ENCODE data around the gene NAPA. TPM values are rescaled to one million over a fixed set of nuclear protein-coding genes. Genes with fewer than 3 reads are reported as not detected.
"Not testable (repeated sequence)": the region's sequence is repeated elsewhere in the genome, so short reads cannot be mapped to it uniquely, and the experiment has no call there.

Gene NAPA
- total RNA-seq, 1 donor from 2014 or later, result 54.7 TPM

DNA sequence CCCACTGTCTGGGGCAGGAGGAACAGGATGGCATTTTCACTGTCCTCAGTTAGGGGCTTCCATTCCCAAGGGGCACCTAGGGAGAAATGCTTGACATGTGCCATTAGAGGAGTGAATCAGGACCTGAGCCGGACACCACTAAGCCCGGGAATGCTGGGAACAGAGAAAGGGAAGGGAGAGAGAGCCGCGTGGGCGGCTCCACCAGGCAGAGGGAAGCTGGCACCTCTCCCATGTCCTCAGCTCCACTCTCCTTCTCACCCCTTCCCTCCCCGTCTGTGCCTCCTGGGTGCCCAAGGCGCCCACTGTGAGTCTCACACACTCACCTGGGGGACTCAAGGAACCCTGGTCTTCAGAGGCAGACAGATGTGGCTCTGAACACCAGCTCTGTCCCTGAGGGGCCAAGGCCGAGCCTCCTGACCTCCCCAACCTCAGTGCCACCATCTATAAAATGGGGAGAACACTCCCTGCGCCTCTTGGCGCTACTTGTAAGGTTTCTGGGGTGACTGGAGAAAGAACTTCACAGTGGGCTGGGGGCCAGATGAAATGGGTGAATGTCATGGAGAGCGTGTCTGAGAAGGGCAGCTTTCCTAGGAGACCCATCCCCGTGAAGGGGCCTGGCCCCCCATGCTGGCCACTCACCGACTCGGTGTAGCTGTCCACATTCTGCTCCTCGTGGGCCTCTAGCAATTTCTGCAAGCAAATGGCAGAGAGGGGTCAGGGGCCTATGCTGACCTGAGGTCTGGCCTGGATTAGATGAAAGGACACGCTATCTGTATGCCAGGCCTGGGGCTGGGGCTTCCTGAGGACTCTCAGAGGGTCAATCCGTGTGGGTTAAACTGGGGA, 25.6 kb downstream of the NAPA start:
- H3K4me3 Mint-ChIP-seq, result no peak overlapping the region
- no peak overlapping the region for H3K27ac Mint-ChIP-seq
- H3K4me1 Mint-ChIP-seq, result peaks cover 3% of the 10 kb centered on the region
- TF ChIP-seq, protein P1, sequence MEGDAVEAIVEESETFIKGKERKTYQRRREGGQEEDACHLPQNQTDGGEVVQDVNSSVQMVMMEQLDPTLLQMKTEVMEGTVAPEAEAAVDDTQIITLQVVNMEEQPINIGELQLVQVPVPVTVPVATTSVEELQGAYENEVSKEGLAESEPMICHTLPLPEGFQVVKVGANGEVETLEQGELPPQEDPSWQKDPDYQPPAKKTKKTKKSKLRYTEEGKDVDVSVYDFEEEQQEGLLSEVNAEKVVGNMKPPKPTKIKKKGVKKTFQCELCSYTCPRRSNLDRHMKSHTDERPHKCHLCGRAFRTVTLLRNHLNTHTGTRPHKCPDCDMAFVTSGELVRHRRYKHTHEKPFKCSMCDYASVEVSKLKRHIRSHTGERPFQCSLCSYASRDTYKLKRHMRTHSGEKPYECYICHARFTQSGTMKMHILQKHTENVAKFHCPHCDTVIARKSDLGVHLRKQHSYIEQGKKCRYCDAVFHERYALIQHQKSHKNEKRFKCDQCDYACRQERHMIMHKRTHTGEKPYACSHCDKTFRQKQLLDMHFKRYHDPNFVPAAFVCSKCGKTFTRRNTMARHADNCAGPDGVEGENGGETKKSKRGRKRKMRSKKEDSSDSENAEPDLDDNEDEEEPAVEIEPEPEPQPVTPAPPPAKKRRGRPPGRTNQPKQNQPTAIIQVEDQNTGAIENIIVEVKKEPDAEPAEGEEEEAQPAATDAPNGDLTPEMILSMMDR (IDR thresholded peaks at IDR 0.05; ENCODE audit: unreplicated experiment), result no peak
- no peak for DNase-seq (ENCODE audit: low spot score in 2 of 2, unreplicated experiment in 2 of 2)
- no peaks in the 10 kb centered on the region for H3K9me3 Mint-ChIP-seq
- H3K36me3 Mint-ChIP-seq, result peaks cover 3% of the 10 kb centered on the region
- no peaks in the 10 kb centered on the region for H3K27me3 Mint-ChIP-seq (ENCODE audit: low read depth)

DNA sequence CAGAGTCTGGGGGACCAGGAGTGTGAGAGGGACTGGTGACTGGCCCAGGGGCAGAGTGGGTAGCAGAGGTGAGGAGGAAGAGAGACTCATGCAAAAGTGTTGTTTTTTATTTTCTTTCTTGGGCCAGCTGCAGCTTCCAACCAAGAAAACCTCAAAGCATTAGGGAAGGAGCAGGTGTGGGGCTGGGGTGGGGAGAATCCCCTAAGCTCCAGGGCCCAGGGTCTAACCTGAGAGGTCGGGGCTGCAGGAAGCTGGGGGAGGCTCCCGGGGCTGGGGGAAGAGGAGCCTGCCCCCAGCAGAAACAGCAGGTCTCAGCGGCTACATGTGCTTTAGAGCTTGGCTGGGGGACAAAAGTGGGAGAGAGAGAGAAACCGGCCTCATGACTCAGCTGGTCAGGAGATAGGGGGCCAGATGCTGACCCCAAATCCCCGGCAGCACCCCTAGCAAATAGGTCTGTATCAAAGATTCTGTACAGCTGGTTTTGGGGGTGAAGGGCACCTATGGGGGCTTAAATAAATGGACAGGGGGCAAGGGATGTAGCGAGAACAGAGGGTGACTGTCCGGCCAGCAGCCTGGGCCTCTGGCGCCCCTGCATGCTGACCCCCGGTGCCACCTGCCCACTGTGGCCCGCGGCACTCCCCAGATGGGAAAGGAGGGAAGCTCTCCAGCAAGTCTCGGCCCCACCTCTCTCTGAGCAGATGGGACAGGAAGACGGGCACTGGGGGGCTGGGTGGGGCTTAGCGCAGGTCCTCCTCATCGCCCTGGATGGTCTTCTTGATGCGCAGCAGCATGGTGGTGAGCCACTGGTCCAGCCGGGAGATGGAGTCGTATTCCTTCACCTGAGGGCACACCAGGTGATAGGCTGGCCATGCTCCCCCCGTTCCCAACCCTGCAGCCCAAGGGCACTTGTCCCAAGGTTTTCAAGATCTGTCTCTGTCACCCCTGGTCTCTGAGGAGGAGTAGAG, 27.0 kb downstream of the NAPA start:
- no peaks in the 10 kb centered on the region for H3K27me3 Mint-ChIP-seq (ENCODE audit: low read depth)
- H3K36me3 Mint-ChIP-seq, result peaks cover 3% of the 10 kb centered on the region
- no peak for DNase-seq (ENCODE audit: low spot score in 2 of 2, unreplicated experiment in 2 of 2)
- no peak overlapping the region for H3K4me3 Mint-ChIP-seq
- no peak overlapping the region for H3K27ac Mint-ChIP-seq
- peaks cover 7% of the 10 kb centered on the region for H3K4me1 Mint-ChIP-seq
- TF ChIP-seq, protein P1 (IDR thresholded peaks at IDR 0.05; ENCODE audit: unreplicated experiment), result no peak
- no peaks in the 10 kb centered on the region for H3K9me3 Mint-ChIP-seq

GRCh38 chr19:47486900-47487299, 28.0 kb downstream of the NAPA start:
- H3K4me3 Mint-ChIP-seq, result no peak overlapping the region
- no peak for DNase-seq (ENCODE audit: low spot score in 2 of 2, unreplicated experiment in 2 of 2)
- H3K9me3 Mint-ChIP-seq, result no peaks in the 10 kb centered on the region
- H3K27me3 Mint-ChIP-seq (ENCODE audit: low read depth), result peaks cover 1% of the 10 kb centered on the region
- peaks cover 7% of the 10 kb centered on the region for H3K4me1 Mint-ChIP-seq
- H3K36me3 Mint-ChIP-seq, result peaks cover 3% of the 10 kb centered on the region
- TF ChIP-seq, protein P1 (IDR thresholded peaks at IDR 0.05; ENCODE audit: unreplicated experiment), result no peak
- no peak overlapping the region for H3K27ac Mint-ChIP-seq

GRCh38 chr19:47486220-47486619, 28.6 kb downstream of the NAPA start:
- H3K27me3 Mint-ChIP-seq (ENCODE audit: low read depth); DNase-seq (ENCODE audit: low spot score in 2 of 2, unreplicated experiment in 2 of 2); H3K36me3 Mint-ChIP-seq; H3K9me3 Mint-ChIP-seq; H3K4me1 Mint-ChIP-seq; H3K4me3 Mint-ChIP-seq; H3K27ac Mint-ChIP-seq: not testable (repeated sequence)

DNA sequence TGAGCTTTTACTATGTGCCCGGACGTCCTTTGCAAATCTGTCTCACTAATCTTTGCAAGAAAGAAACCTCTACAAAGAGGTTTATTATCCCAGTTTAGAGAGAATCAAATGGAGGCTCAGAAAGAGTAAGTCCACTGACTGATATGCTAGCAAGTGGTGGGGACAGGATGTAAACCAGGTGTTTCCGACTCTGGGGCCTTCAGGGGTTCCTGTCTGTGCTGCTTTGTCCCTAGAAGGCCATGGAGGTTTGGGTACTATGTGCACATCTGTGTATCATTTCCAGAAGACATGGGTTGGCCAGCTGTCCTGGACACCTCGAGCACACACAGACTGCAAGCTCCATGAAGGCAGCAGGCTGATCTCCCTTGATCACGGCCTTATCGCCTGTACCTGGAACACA, 29.7 kb downstream of the NAPA start:
- Mint-ChIP-seq H3K4me1 (peaks cover 12% of the 10 kb centered on the region), H3K27me3 (ENCODE audit: low read depth) (peaks cover 17% of the 10 kb centered on the region), H3K4me3 (peak overlapping the region; percentile 93), H3K27ac (peak overlapping the region; percentile 86), H3K36me3 (peaks cover 3% of the 10 kb centered on the region), H3K9me3 (no peaks in the 10 kb centered on the region)
- no peak for DNase-seq (ENCODE audit: low spot score in 2 of 2, unreplicated experiment in 2 of 2)
- TF ChIP-seq, protein P1 (IDR thresholded peaks at IDR 0.05; ENCODE audit: unreplicated experiment), result no peak

All from mesothelial cell of epicardium (in vitro differentiated cells).